HepG2 (cell line): ENCODE data around the gene HTR2A. TPM values are rescaled to one million over a fixed set of nuclear protein-coding genes. Genes with fewer than 3 reads are reported as not detected.

Source experiments
- ATAC-seq: fragments of 200-7000 bp; cut with Tn5 transposase; 3 replicates; pipeline ENCODE4 v1.9.1; 2020; ENCODE audit warnings: mild to moderate bottlenecking, moderate library complexity
- BruUV-seq: library from RNA; stranded (reverse); fragments of 400-500 nt; replicated peaks from 2 replicates; lab custom pipeline; 2021; lab: Mats Ljungman, UMichigan
- CTCF ChIA-PET: fragments of 300-600 bp; formaldehyde crosslinking; extraction: SDS; loops from one replicate; lab custom pipeline; 2021; ENCODE audit warnings: low total read pairs, inconsistent platforms, low intra/inter-chr PET ratio; lab: Yijun Ruan, JAX
- POLR2A ChIA-PET: fragments of 350-600 bp; sonication (Branson Sonifier 250); formaldehyde crosslinking; loops from one replicate; lab custom pipeline; 2020; ENCODE audit warnings: antibody characterized with exemption, inconsistent platforms; lab: Yijun Ruan, JAX
- DNase-seq: peaks from one replicate; pipeline ENCODE4 v3.0.0-alpha.2; 2015; ENCODE audit warnings: low spot score
- FAIRE-seq: peaks from 3 replicates; lab custom pipeline; 2011; peaks lifted over from hg19 to GRCh38; lab: Jason Lieb, UNC
- H2AFZ ChIP-seq: one replicate; pipeline ENCODE4 v1.6.1; 2011; ENCODE audit warnings: low read length, inconsistent platforms
- H3K27ac ChIP-seq: fragments of 300-600 bp; 3 replicates; pipeline ENCODE4 v1.8.0; 2011; ENCODE audit warnings: mixed run types, mild to moderate bottlenecking, mixed read lengths, low read length, inconsistent platforms; ENCODE audit not compliant: insufficient read depth; ENCODE audit errors: extremely low read length
- H3K27me3 ChIP-seq, 2 experiments: fragments of 200-600 bp in 1 of 2; 2 replicates in 1 of 2; 3 replicates in 1 of 2; pipeline versions ENCODE4 v1.6.0 to v1.8.0; 2011; ENCODE audit warnings: low read length in 2 of 2, mild to moderate bottlenecking in 2 of 2, moderate library complexity in 2 of 2, inconsistent platforms in 1 of 2; ENCODE audit not compliant: insufficient read depth in 2 of 2, control insufficient read depth in 1 of 2
- H3K36me3 ChIP-seq, 2 experiments: fragments of 200-600 bp in 1 of 2; replicated peaks in 1 of 2; 2 replicates in 1 of 2; 3 replicates in 1 of 2; pipeline versions ENCODE4 v1.5.1 to v1.8.0; 2011; ENCODE audit warnings: low read length in 2 of 2, inconsistent platforms in 1 of 2; ENCODE audit not compliant: insufficient read depth in 2 of 2, control insufficient read depth in 1 of 2
- H3K4me1 ChIP-seq: 2 replicates; pipeline ENCODE4 v1.5.1; 2012; ENCODE audit warnings: low read length, inconsistent platforms; ENCODE audit not compliant: insufficient read depth
- H3K4me2 ChIP-seq: 2 replicates; pipeline ENCODE4 v1.6.0; 2011; ENCODE audit warnings: low read depth, low read length, inconsistent platforms
- H3K4me3 ChIP-seq, 3 experiments: fragments of 200-600 bp in 1 of 3; sonication (generic), shearing (Covaris generic) in 1 of 3; replicated peaks in 1 of 3; 2 replicates each; pipeline ENCODE4 v1.5.1; 2011 to 2016; ENCODE audit warnings: low read length in 3 of 3, inconsistent platforms in 2 of 3, low read depth in 2 of 3, mild to moderate bottlenecking in 2 of 3, control low read depth in 1 of 3, mixed read lengths in 1 of 3; ENCODE audit not compliant: insufficient read depth in 1 of 3
- H3K79me2 ChIP-seq: one replicate; pipeline ENCODE4 v1.6.1; 2011; ENCODE audit warnings: low read length, inconsistent platforms; ENCODE audit not compliant: insufficient read depth
- H3K9ac ChIP-seq: 2 replicates; pipeline ENCODE4 v1.6.0; 2011; ENCODE audit warnings: mild to moderate bottlenecking, low read depth, low read length, inconsistent platforms; ENCODE audit not compliant: insufficient read depth
- H3K9me3 ChIP-seq: 2 replicates; pipeline ENCODE4 v1.5.1; 2012; ENCODE audit warnings: mild to moderate bottlenecking, low read length
- H4K20me1 ChIP-seq: 2 replicates; pipeline ENCODE4 v1.6.0; 2011; ENCODE audit warnings: inconsistent platforms, mild to moderate bottlenecking, low read length, moderate library complexity; ENCODE audit not compliant: insufficient read depth
- AFF4 ChIP-seq: sonication (generic); formaldehyde crosslinking; IDR thresholded peaks from 2 replicates; pipeline ENCODE4 v1.4.0; 2020; ENCODE audit warnings: missing genetic modification reagents
- HOXA5 ChIP-seq: sonication (generic); formaldehyde crosslinking; IDR thresholded peaks from 2 replicates; pipeline ENCODE4 v1.4.0; 2020; ENCODE audit warnings: missing genetic modification reagents
- ZBTB34 ChIP-seq: sonication (generic); formaldehyde crosslinking; IDR thresholded peaks from 2 replicates; pipeline ENCODE4 v1.8.0; 2022; ENCODE audit warnings: mild to moderate bottlenecking, missing genetic modification reagents
- ZNF280D ChIP-seq: sonication (generic); formaldehyde crosslinking; IDR thresholded peaks from 2 replicates; pipeline ENCODE4 v1.5.1; 2020; ENCODE audit warnings: mild to moderate bottlenecking, missing genetic modification reagents
- ZNF414 ChIP-seq: sonication (generic); formaldehyde crosslinking; IDR thresholded peaks from 2 replicates; pipeline ENCODE4 v1.5.0; 2020; ENCODE audit warnings: missing genetic modification reagents
- ZSCAN22 ChIP-seq: sonication (generic); formaldehyde crosslinking; IDR thresholded peaks from 2 replicates; pipeline ENCODE4 v1.4.0; 2020; ENCODE audit warnings: mild to moderate bottlenecking, missing genetic modification reagents
- ZSCAN5A ChIP-seq: sonication (generic); formaldehyde crosslinking; IDR thresholded peaks from 2 replicates; pipeline ENCODE4 v1.8.0; 2022; ENCODE audit warnings: mild to moderate bottlenecking, missing genetic modification reagents, borderline replicate concordance
- WGBS: methylation state at CpG from one replicate; pipeline ENCODE4 v1.1.6; 2017; ENCODE audit warnings: low lambda C conversion rate; 5-methylcytosine and 5-hydroxymethylcytosine counted together
- in situ Hi-C: cut with HindIII; loops from 2 replicates; pipeline ENCODE4 v1.10.0; 2017; ENCODE audit warnings: low pct_unique_long_range_greater_than_20kb; ENCODE audit not compliant: extremely low pct_ligation_motif_present
- intact Hi-C: fragments of 100-400 bp; cut with micrococcal nuclease; formaldehyde crosslinking; loops from one replicate; pipeline ENCODE4 v1.10.0; 2022; ENCODE audit not compliant: unreplicated experiment
- polyA plus RNA-seq, 8 experiments: library from polyadenylated mRNA; depleted of rRNA in 3 of 8; stranded (reverse) in 7 of 8; unstranded in 1 of 8; fragments of >200 nt; fragmentation: Illumina TruSeq in 4 of 8; extraction: Trizol in 4 of 8; gene quantifications; 2 replicates each; pipeline versions ENCODE4 v1.2.1 to v1.2.3, GENCODE V29; 2011 to 2016; ENCODE audit warnings: low read depth in 4 of 8, missing spikeins in 1 of 8, mixed read lengths in 1 of 8; ENCODE audit not compliant: insufficient read depth in 1 of 8
- total RNA-seq, 5 experiments: library from RNA; depleted of rRNA; stranded (reverse); fragments of >200 nt; fragmentation: Illumina TruSeq; extraction: Trizol; gene quantifications; 2 replicates each; pipeline ENCODE4 v1.2.3, GENCODE V29; 2016; ENCODE audit warnings: low read depth in 1 of 5
- TF ChIP-seq, protein P1 (sequence below): sonication (generic); formaldehyde crosslinking; IDR thresholded peaks from 2 replicates; pipeline ENCODE4 v1.5.0; 2020; ENCODE audit warnings: missing genetic modification reagents

The HTR2A gene
- total and polyA plus RNA-seq, 2 of the 13 experiments (the other 11 are each of a cell fraction or from before 2014, with no cell fraction given), result not detected

- no peak for TF ChIP-seq AFF4 (CRISPR knock-in tag)
- TF ChIP-seq ZSCAN22 (CRISPR knock-in tag), result no peak
- no peak for TF ChIP-seq ZNF414 (CRISPR knock-in tag)
- no peak for TF ChIP-seq ZBTB34 (CRISPR knock-in tag)
- TF ChIP-seq, protein P1, sequence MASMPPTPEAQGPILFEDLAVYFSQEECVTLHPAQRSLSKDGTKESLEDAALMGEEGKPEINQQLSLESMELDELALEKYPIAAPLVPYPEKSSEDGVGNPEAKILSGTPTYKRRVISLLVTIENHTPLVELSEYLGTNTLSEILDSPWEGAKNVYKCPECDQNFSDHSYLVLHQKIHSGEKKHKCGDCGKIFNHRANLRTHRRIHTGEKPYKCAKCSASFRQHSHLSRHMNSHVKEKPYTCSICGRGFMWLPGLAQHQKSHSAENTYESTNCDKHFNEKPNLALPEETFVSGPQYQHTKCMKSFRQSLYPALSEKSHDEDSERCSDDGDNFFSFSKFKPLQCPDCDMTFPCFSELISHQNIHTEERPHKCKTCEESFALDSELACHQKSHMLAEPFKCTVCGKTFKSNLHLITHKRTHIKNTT (CRISPR knock-in tag), result no peak
Observed at GRCh38 chr13:46914341-46914740, 17.5 kb upstream of the HTR2A start (continued).

- Histone ChIP-seq H4K20me1 (no peaks in the 10 kb centered on the region), H3K27ac (no peak overlapping the region), H3K4me1 (no peaks in the 10 kb centered on the region), H3K79me2 (no peaks in the 10 kb centered on the region), H3K4me3 (no peak overlapping the region), H2AFZ (no peak overlapping the region), H3K27me3 (no peaks in the 10 kb centered on the region; a peak in 1 of 5 replicates), H3K9me3 (no peaks in the 10 kb centered on the region), H3K36me3 (no peaks in the 10 kb centered on the region), H3K9ac (no peak overlapping the region), H3K4me2 (no peak overlapping the region)
- intact Hi-C loops, result no loop called here
- in situ Hi-C loops, result no loop called here
- WGBS, result 0% methylated on average over 1 of the region's 1 CpG
- DNase-seq, result no peak
- ATAC-seq, result no peak
- POLR2A ChIA-PET, result no interaction called here
- TF ChIP-seq HOXA5 (CRISPR knock-in tag) (no peak), ZSCAN5A (CRISPR knock-in tag) (no peak), ZNF280D (no peak)
- CTCF ChIA-PET, result no interaction called here
- FAIRE-seq, result no peak
- BruUV-seq, result no TSS peak
Observed at GRCh38 chr13:46913757-46914156, 16.9 kb upstream of the HTR2A start.
